Mesodermal cell (in vitro differentiated cells): Measurements from ENCODE around the gene DUSP10.

ENCODE experiments used
- H3K27ac ChIP-seq: 2 replicates; pipeline ENCODE4 v1.7.0; 2013; ENCODE audit warnings: mild to moderate bottlenecking, low read depth, low read length, moderate library complexity; ENCODE audit not compliant: severe bottlenecking
- H3K36me3 ChIP-seq: 2 replicates; pipeline ENCODE4 v1.7.1; 2013; ENCODE audit warnings: mild to moderate bottlenecking, low read length, moderate library complexity; ENCODE audit not compliant: control insufficient read depth, insufficient read depth
- H3K4me1 ChIP-seq: one replicate; pipeline ENCODE4 v1.7.1; 2013; ENCODE audit warnings: mild to moderate bottlenecking, low read length; ENCODE audit not compliant: insufficient read depth, control insufficient read depth, poor library complexity, severe bottlenecking
- H3K4me3 ChIP-seq: 2 replicates; pipeline ENCODE4 v1.7.0; 2013; ENCODE audit warnings: low read length, control low read depth, mild to moderate bottlenecking; ENCODE audit not compliant: insufficient read depth, poor library complexity, severe bottlenecking; ENCODE audit errors: extremely low read depth
- H3K9me3 ChIP-seq: 2 replicates; pipeline ENCODE4 v1.7.1; 2013; ENCODE audit warnings: mild to moderate bottlenecking, low read length, moderate library complexity; ENCODE audit not compliant: control insufficient read depth
- WGBS, 2 experiments: methylation state at CpG; one replicate each; pipeline ENCODE4 v1.1.5; 2013; ENCODE audit warnings: missing lambda C conversion rate in 2 of 2; ENCODE audit not compliant: insufficient coverage in 2 of 2; 5-methylcytosine and 5-hydroxymethylcytosine counted together

DUSP10 gene

DNA sequence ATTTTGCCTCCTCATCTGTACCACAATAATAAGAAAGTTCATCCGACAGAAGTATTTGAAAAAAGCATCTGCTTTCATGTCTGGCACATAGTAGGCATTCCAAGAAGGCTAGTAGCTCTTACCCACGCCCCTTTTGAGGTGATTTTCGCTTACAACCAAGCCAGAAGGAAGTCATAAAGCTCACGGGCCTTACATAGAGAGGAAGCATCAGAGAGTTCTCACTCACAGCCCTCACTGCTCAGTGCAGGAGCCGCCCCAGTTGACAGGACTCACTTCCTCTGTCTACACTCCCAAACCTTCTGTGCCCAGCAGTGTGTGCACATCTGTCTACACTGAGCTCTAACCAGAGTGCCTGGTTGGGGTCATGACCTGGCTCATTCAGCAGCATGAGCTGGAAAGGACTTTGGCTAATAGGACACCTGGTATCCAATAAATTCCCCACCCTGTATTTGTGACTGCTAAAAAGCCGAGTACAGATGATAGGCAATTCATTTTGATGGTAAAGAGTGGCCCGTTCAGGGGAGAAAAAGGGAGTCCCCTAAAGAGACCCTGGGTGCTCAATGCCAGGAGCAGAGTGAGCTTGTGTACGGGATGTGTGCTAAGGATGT lies 36.8 kb upstream of the DUSP10 start:
- WGBS, 2 experiments = 90 to 97% methylated on average over 7 to 8 of the region's 8 CpGs
- H3K27ac ChIP-seq = no peak overlapping the region
- no peak overlapping the region for H3K4me3 ChIP-seq
- H3K9me3 ChIP-seq = no peaks in the 10 kb centered on the region
- peaks cover 3% of the 10 kb centered on the region for H3K4me1 ChIP-seq
- H3K36me3 ChIP-seq = no peaks in the 10 kb centered on the region

DNA sequence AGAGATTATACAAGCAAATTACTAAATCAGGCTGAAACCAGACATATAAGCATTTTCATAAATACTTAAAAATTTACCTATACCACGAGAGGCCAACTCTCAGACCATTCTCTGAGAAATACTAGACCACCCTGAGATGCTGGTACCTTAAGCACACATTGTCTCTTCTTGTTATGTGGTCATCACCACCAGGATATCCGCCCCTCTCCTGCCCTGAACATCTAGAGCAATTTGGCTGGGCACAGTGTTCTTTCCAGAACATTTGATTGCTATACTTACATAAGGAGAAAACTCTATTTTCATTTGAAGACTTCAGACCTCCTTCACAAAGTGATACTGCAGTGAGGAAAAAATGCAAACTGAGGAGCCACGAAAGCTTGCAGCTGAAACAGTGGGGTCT lies 36.2 kb upstream of the DUSP10 start:
- H3K27ac ChIP-seq = no peak overlapping the region
- no peak overlapping the region for H3K4me3 ChIP-seq
- peaks cover 3% of the 10 kb centered on the region for H3K4me1 ChIP-seq
- 86 to 95% methylated on average over 2 to 3 of the region's 3 CpGs for WGBS, 2 experiments
- H3K36me3 ChIP-seq = no peaks in the 10 kb centered on the region
- H3K9me3 ChIP-seq = no peaks in the 10 kb centered on the region

DNA sequence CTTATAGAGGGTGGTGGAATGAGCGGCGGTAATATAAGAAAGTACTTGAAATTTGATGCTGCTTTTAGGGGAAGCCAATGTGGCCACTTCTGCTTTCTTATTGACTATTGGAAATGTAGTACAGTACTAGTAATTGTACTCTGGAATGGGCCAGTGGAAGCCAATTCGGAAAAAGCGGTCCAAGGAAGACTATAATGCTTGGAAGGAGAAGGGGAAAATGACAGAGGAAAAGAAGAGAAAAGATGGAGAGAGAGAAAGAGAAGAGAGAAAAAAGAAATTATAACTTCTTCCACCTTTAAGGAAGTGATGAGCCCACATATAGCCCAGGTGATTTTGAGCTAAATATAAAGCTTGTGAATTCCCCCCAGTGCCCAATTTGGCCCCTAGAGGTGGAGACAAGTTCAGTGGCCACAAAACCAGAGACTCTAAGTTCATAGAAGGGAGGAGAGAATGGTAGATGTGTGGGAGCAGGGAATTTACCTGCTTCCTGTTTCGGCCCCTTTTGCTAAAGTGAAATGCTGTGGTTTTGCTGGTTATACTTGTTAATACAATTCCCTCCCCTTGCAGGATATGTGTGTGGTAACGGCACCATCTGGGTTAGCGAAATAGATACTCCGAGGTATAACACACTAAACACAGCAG lies 35.7 kb upstream of the DUSP10 start:
- Histone ChIP-seq H3K36me3 (no peaks in the 10 kb centered on the region), H3K4me1 (peaks cover under 1% of the 10 kb centered on the region), H3K27ac (no peak overlapping the region), H3K9me3 (no peaks in the 10 kb centered on the region), H3K4me3 (no peak overlapping the region)
- WGBS, 2 experiments = 98 to 100% methylated on average over 4 to 5 of the region's 8 CpGs

DNA sequence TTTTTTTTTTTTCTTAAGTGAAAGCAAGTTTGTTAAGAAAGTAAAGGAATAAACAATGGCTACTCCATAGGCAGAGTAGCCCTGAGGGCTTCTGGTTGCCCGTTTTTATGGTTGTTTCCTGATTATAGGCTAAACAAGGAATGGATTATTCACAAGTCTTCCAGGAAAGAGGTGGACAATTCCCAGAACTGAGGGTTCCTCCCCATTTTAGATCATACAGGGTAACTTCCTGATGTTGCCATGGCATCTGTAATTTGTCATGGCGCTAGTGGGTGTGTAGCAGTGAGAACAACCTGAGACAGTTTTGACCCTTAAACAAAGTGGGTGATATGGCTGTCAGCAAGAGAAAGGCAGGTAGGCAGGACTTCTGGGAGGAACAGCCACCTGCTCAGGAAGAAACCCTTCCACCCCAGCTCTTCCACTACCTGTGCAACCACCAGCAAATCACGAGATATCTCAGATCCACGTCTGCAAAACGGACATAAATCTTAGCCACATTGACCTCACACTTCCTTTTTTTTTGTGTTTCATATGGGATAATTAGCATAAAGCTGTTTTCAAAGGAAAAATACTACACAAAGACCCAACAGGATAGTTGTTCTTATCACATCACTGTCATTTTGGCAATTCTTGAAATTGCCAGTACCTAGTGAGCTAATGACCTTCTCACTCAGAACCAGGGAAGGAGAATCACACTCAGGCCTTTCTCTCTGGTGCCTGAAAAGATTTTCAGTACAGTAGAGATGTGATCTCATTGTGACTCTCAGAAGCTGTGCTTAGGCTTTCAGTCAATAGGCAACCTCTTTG lies 34.8 kb upstream of the DUSP10 start:
- no peaks in the 10 kb centered on the region for H3K36me3 ChIP-seq
- no peak overlapping the region for H3K27ac ChIP-seq
- H3K4me1 ChIP-seq = no peaks in the 10 kb centered on the region
- 72 to 78% methylated on average over 1 to 2 of the region's 5 CpGs for WGBS, 2 experiments
- no peaks in the 10 kb centered on the region for H3K9me3 ChIP-seq
- no peak overlapping the region for H3K4me3 ChIP-seq

DNA sequence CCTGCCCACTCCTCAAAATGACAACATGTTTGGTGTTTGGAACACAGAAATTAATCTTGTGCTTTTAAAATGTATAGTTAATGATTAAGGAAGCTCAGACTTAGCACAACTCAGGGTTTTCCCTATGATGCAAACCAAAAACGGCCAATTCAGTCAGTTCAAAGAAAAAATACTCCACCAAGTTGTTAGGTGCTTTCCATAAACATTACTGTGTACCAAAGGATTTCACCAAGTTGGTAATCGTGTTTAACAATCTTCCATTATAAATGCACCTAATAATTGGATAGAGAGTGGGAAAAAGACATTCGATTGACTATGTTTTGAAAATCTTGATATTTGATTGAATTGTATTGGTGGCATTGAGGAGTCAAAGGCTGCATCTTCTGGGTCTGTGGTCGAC lies 33.3 kb upstream of the DUSP10 start:
- no peaks in the 10 kb centered on the region for H3K36me3 ChIP-seq
- H3K27ac ChIP-seq = no peak overlapping the region
- 84 to 85% methylated on average over 1 to 3 of the region's 4 CpGs for WGBS, 2 experiments
- no peaks in the 10 kb centered on the region for H3K9me3 ChIP-seq
- H3K4me3 ChIP-seq = no peak overlapping the region
- no peaks in the 10 kb centered on the region for H3K4me1 ChIP-seq

DNA sequence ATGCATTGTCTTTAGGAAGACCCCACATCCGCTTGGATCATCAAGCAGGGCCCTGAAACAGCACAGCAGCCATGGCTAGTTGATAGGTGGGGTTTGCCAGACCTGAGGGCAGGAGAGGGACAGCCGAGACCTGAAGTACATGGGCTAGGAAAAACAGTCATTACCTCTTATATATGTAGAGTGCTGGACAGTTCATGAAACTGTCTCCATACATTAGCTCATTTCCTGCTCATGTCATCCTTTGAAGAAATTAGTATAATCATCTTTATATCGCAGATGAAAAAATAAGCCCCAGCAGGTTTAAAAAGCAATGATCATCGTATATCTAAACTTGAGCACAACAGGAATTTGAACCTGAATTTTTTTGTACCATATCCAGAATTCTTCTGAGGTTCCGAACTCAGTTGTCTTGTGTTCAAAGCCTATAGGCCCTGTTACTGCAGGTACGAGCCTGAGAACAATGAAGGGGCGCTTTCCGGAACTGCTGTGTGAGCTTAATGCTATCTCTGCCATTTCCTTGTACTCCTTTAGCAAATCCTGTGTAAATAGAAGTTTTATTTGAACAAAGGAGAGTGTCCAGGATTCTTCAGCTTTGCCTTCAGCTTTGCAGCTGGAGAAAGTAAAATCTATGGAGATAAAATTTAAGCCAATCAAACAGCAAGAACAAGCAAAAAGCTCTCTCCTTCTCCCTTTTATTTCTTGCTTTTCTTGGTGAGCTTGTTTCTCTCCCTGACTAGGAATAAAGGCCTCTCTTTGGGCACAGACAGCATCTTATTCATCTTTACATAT lies 32.4 kb upstream of the DUSP10 start:
- Histone ChIP-seq H3K4me1 (no peaks in the 10 kb centered on the region), H3K27ac (no peak overlapping the region), H3K9me3 (no peaks in the 10 kb centered on the region), H3K36me3 (no peaks in the 10 kb centered on the region), H3K4me3 (no peak overlapping the region)
- 92 to 95% methylated on average over 3 to 6 of the region's 8 CpGs for WGBS, 2 experiments

DNA sequence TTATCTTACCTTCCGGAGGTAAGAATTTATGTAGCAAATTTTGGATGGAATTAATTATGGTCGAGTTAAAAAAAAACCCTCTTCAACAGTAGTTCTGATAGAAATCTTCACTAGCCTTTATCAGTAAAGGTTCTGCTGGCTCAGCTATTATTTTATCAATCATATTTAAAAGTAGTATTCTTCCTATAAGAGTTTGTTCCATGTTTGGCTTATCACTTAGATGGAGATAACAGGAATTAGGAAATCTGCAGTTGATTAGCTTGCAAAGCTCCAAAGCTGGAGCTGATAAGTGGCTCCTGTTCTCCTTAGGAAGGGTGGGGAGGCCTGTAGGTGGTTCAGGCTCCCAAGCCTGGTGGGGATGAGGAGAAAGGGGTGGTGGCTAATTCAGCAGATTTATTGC lies 31.5 kb upstream of the DUSP10 start:
- WGBS, 2 experiments = no CpG with 5 or more reads among the region's 2 CpGs

DNA sequence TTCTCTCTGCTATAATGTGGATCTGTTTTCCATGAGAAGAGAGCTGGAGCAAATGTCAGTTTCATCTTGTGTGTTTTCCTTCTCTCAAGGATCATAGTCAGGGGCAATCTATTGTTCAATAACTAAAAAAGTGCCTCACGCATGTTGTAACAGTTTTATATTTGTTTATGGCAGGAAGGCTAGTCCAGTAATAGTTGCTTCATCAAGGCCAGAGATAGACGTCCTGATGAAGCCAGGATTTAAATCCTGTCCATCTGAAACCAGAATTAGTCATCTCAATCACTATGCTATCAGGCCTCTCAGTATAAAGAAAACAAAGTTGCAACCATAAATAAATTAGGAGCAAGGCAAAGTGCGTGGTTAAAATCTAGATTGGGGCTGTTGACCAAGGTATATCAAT lies 30.2 kb upstream of the DUSP10 start:
- no peaks in the 10 kb centered on the region for H3K4me1 ChIP-seq
- no peaks in the 10 kb centered on the region for H3K9me3 ChIP-seq
- H3K36me3 ChIP-seq = no peaks in the 10 kb centered on the region
- H3K4me3 ChIP-seq = no peak overlapping the region
- H3K27ac ChIP-seq = no peak overlapping the region
- WGBS, 2 experiments = 100% methylated on average over 1 of the region's 3 CpGs; no CpG with 5 or more reads in 1 of the 2 experiments

More for the DNA sequence above, 31.5 kb upstream of the DUSP10 start:
- no peaks in the 10 kb centered on the region for H3K9me3 ChIP-seq
- H3K4me1 ChIP-seq = no peaks in the 10 kb centered on the region
- H3K36me3 ChIP-seq = no peaks in the 10 kb centered on the region
- H3K4me3 ChIP-seq = no peak overlapping the region
- H3K27ac ChIP-seq = no peak overlapping the region

DNA sequence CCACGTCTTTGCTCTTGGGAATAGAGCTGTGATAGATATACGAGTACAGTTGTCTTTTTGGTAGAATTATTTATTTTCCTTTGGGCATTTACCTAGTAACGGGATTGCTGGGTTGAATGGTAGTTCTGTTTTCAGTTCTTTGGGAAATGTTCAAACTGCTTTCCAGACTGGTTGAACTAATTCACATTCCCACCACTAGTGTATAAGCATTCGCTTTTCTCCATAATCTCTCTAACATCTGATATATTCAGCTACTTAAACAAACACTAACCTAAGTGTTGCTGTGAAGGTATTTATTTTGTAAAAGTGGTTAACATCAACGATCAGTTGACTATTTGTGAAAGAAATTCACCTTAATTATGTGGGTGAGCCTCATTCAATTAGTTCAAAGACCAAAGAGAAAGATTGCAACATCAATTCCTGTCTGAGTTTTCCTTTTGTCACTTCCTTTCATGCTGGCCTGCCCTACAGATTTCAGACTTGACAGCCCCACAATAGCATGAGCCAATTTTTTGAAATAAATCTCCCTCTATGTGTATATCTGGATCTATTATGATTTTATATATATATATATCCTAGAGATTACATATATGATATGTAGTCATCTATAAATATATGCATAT lies 26.7 kb upstream of the DUSP10 start:
- peaks cover 7% of the 10 kb centered on the region for H3K4me1 ChIP-seq
- WGBS, 2 experiments = 90% methylated on average over 2 of the region's 5 CpGs; no CpG with 5 or more reads in 1 of the 2 experiments
- H3K4me3 ChIP-seq = no peak overlapping the region
- H3K9me3 ChIP-seq = no peaks in the 10 kb centered on the region
- H3K27ac ChIP-seq = no peak overlapping the region
- no peaks in the 10 kb centered on the region for H3K36me3 ChIP-seq

DNA sequence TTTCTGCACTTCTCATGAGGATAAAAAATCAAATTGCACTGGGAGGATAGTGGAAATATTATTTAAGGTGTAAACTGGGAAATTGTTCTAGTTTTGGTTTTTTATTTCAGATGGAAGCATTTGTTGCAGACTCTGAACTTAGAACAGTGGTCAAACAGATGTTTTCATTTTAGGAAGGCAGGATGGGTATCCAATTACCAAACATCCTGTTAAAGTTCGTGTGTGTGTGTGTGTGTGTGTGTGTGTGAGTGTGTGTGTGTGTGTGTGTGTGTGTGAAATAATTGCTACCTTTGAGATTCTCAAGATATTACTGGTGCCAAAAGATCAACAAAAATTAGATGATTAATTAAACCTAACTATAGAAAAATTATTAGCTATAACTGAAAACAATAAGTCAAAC lies 24.3 kb upstream of the DUSP10 start:
- Histone ChIP-seq H3K36me3 (no peaks in the 10 kb centered on the region), H3K4me3 (no peak overlapping the region), H3K4me1 (peaks cover 7% of the 10 kb centered on the region), H3K27ac (no peak overlapping the region), H3K9me3 (no peaks in the 10 kb centered on the region)
- WGBS, 2 experiments = no CpG with 5 or more reads among the region's 1 CpG
